Measurements from ENCODE around the gene KIAA1217. TPM values are rescaled to one million over a fixed set of nuclear protein-coding genes. Genes with fewer than 3 reads are reported as not detected.

The KIAA1217 gene
- polyA plus RNA-seq, 1 of the 3 experiments (the other 2 are of a cell fraction): 7.2 TPM

DNA sequence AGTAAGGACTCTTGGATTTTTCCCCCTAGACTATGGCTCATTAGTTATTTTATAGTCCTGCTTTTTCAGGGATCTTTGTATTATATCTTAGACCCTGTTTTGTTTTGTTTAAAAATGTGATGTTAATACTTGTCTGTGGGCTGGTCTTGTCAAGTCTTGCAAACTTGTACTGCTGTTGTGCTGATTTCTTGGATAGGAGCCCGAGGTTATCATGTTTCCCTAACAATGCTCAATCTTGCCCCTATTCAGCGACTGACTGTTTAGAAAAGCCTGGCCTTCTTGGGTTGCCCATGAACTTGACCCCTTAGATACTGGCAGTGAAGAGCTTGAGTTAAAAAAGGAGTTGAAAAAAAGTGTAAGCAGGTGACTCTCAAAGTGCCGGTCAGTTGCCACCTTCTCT is 115.7 kb downstream of the KIAA1217 start:
- Histone ChIP-seq H2AFZ (ENCODE audit: low read depth) (no peak overlapping the region), H4K20me1 (ENCODE audit: insufficient read depth) (no peaks in the 10 kb centered on the region), H3K9me2 (no peaks in the 10 kb centered on the region), H3F3A (replicated peaks; ENCODE audit: insufficient read depth) (no peaks in the 10 kb centered on the region), H3K79me2 (ENCODE audit: insufficient read depth) (no peaks in the 10 kb centered on the region), H3K9ac (no peak overlapping the region), H3K4me3 (ENCODE audit: low read depth in 2 of 2, low read length in 1 of 2) (no peak overlapping the region), H3K27ac (ENCODE audit: low read depth in 2 of 2, low read length in 1 of 2) (no peak overlapping the region), H3K4me2 (no peak overlapping the region), H3K36me3 (replicated peaks in 1 of 2; ENCODE audit: control insufficient read depth in 1 of 2, insufficient read depth in 2 of 2, low read length in 1 of 2) (no peaks in the 10 kb centered on the region), H3K9me3 (no peaks in the 10 kb centered on the region; the same call in 1 of the 2 replicates), H3K4me1 (ENCODE audit: control insufficient read depth in 1 of 2, insufficient read depth in 2 of 2, low read depth in 1 of 2, low read length in 1 of 2) (peaks cover 0 to 7% of the 10 kb centered on the region in 2 experiments; a peak in 2 of 4 replicates), H3K27me3 (ENCODE audit: insufficient read depth) (no peaks in the 10 kb centered on the region)
- ChIA-PET CTCF (no interaction called here), POLR2A (no interaction called here)
- 70% methylated on average over 3 of the region's 3 CpGs for WGBS (ENCODE audit: low lambda C conversion rate)
- TF ChIP-seq, protein P1, sequence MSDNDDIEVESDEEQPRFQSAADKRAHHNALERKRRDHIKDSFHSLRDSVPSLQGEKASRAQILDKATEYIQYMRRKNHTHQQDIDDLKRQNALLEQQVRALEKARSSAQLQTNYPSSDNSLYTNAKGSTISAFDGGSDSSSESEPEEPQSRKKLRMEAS (IDR thresholded peaks at IDR 0.05; ENCODE audit: low read depth): no peak
- TF ChIP-seq POLR2AphosphoS5 (IDR thresholded peaks at IDR 0.05; ENCODE audit: low read depth, low read length) (no peak), MEF2A (IDR thresholded peaks at IDR 0.05; ENCODE audit: borderline replicate concordance, low read depth) (no peak), MXI1 (IDR thresholded peaks at IDR 0.05; ENCODE audit: low read depth, low read length) (no peak), SIN3A (IDR thresholded peaks at IDR 0.05; ENCODE audit: borderline replicate concordance, low read depth, low read length) (no peak), RXRA (IDR thresholded peaks at IDR 0.05; ENCODE audit: borderline replicate concordance, low read depth) (no peak), RCOR1 (IDR thresholded peaks at IDR 0.05; ENCODE audit: low read length) (no peak), FOXJ3 (CRISPR knock-in tag; IDR thresholded peaks at IDR 0.05) (no peak), FOSL2 (IDR thresholded peaks at IDR 0.05; ENCODE audit: borderline replicate concordance, low read depth) (no peak), YY1 (IDR thresholded peaks at IDR 0.05; ENCODE audit: low read depth) (no peak), JUND (IDR thresholded peaks at IDR 0.05) (no peak), EZH2phosphoT487 (IDR thresholded peaks at IDR 0.05; ENCODE audit: borderline replicate concordance, low read depth) (no peak), NFIC (IDR thresholded peaks at IDR 0.05; ENCODE audit: borderline replicate concordance) (no peak), SMC3 (IDR thresholded peaks at IDR 0.05; ENCODE audit: low read depth, low read length) (no peak), RAD21 (IDR thresholded peaks at IDR 0.05; ENCODE audit: low read length) (no peak)
- TF ChIP-seq, protein P2, sequence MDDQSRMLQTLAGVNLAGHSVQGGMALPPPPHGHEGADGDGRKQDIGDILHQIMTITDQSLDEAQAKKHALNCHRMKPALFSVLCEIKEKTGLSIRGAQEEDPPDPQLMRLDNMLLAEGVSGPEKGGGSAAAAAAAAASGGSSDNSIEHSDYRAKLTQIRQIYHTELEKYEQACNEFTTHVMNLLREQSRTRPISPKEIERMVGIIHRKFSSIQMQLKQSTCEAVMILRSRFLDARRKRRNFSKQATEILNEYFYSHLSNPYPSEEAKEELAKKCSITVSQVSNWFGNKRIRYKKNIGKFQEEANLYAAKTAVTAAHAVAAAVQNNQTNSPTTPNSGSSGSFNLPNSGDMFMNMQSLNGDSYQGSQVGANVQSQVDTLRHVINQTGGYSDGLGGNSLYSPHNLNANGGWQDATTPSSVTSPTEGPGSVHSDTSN (IDR thresholded peaks at IDR 0.05): no peak
- TF ChIP-seq, protein P3, sequence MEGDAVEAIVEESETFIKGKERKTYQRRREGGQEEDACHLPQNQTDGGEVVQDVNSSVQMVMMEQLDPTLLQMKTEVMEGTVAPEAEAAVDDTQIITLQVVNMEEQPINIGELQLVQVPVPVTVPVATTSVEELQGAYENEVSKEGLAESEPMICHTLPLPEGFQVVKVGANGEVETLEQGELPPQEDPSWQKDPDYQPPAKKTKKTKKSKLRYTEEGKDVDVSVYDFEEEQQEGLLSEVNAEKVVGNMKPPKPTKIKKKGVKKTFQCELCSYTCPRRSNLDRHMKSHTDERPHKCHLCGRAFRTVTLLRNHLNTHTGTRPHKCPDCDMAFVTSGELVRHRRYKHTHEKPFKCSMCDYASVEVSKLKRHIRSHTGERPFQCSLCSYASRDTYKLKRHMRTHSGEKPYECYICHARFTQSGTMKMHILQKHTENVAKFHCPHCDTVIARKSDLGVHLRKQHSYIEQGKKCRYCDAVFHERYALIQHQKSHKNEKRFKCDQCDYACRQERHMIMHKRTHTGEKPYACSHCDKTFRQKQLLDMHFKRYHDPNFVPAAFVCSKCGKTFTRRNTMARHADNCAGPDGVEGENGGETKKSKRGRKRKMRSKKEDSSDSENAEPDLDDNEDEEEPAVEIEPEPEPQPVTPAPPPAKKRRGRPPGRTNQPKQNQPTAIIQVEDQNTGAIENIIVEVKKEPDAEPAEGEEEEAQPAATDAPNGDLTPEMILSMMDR (IDR thresholded peaks at IDR 0.05): no peak
- TF ChIP-seq, protein P4, sequence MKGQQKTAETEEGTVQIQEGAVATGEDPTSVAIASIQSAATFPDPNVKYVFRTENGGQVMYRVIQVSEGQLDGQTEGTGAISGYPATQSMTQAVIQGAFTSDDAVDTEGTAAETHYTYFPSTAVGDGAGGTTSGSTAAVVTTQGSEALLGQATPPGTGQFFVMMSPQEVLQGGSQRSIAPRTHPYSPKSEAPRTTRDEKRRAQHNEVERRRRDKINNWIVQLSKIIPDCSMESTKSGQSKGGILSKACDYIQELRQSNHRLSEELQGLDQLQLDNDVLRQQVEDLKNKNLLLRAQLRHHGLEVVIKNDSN (IDR thresholded peaks at IDR 0.05; ENCODE audit: borderline replicate concordance, low read depth): no peak
- TF ChIP-seq, protein P5, sequence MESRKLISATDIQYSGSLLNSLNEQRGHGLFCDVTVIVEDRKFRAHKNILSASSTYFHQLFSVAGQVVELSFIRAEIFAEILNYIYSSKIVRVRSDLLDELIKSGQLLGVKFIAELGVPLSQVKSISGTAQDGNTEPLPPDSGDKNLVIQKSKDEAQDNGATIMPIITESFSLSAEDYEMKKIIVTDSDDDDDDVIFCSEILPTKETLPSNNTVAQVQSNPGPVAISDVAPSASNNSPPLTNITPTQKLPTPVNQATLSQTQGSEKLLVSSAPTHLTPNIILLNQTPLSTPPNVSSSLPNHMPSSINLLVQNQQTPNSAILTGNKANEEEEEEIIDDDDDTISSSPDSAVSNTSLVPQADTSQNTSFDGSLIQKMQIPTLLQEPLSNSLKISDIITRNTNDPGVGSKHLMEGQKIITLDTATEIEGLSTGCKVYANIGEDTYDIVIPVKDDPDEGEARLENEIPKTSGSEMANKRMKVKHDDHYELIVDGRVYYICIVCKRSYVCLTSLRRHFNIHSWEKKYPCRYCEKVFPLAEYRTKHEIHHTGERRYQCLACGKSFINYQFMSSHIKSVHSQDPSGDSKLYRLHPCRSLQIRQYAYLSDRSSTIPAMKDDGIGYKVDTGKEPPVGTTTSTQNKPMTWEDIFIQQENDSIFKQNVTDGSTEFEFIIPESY (IDR thresholded peaks at IDR 0.05; ENCODE audit: borderline replicate concordance, low read depth): no peak
- DNase-seq: no peak
